Neural progenitor cell (in vitro differentiated cells): ENCODE data around the gene EDAR.

ENCODE experiments used
- EZH2phosphoT487 ChIP-seq: fragments of 200-600 bp; sonication (generic); IDR thresholded peaks from 2 replicates; pipeline ENCODE4 v1.6.1; 2017; ENCODE audit warnings: antibody characterized with exemption
- TF ChIP-seq, protein P1 (sequence below): fragments of 200-600 bp; sonication (generic); IDR thresholded peaks from 2 replicates; pipeline ENCODE4 v1.5.1; 2017; ENCODE audit warnings: antibody characterized with exemption, mild to moderate bottlenecking

DNA sequence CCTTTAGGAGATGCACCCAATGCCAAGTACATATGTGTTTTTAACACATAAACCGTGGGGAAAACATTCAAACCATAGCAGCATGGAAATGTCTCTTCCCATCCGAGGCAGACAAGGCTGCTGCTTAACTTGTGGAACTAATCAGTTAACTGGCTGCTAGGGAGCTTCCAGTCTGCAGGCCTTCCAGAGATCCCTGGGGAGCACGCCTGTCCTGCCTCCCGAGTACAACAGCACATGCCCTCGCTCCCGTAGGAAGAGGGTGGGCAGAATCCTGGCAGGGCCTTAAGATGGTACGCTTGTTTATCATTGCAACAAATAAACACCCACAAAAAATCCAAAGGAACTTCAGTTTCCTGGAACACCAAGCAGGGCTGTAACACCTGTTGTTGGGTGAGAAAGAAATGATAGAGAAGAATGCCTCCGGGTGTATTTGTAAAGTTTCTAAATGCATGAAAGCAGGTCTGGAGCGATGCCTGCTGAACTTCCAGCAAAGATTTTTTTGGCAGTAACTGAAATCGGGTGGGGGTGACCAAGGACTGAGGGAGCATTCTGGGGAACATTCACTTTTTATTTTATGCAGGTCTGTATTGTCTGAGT, 56.2 kb downstream of the EDAR start:
- TF ChIP-seq EZH2phosphoT487 = no peak
- TF ChIP-seq, protein P1, sequence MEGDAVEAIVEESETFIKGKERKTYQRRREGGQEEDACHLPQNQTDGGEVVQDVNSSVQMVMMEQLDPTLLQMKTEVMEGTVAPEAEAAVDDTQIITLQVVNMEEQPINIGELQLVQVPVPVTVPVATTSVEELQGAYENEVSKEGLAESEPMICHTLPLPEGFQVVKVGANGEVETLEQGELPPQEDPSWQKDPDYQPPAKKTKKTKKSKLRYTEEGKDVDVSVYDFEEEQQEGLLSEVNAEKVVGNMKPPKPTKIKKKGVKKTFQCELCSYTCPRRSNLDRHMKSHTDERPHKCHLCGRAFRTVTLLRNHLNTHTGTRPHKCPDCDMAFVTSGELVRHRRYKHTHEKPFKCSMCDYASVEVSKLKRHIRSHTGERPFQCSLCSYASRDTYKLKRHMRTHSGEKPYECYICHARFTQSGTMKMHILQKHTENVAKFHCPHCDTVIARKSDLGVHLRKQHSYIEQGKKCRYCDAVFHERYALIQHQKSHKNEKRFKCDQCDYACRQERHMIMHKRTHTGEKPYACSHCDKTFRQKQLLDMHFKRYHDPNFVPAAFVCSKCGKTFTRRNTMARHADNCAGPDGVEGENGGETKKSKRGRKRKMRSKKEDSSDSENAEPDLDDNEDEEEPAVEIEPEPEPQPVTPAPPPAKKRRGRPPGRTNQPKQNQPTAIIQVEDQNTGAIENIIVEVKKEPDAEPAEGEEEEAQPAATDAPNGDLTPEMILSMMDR = no peak
